ENCODE data around the gene ZNF436. TPM values are rescaled to one million over a fixed set of nuclear protein-coding genes. Genes with fewer than 3 reads are reported as not detected.
A peak's percentile ranks its signal among the peaks of the same experiment; 100 is the strongest.

ZNF436 gene
- total RNA-seq, 1 experiment from 2014 or later: 16.0 TPM

GRCh38 chr1:23370709-23371584, 1.3 kb upstream of the ZNF436 start:
- Histone ChIP-seq H3K4me1 (ENCODE audit: control insufficient read depth, insufficient read depth, low read length) (peaks cover 42% of the 10 kb centered on the region), H3K4me3 (ENCODE audit: low read depth in 2 of 2, low read length in 2 of 2) (peak overlapping the region; percentile 12 to 100), H3K36me3 (ENCODE audit: control insufficient read depth, insufficient read depth, low read length) (peaks cover under 1% of the 10 kb centered on the region; the same call in 1 of the 2 replicates), H3K27me3 (ENCODE audit: control insufficient read depth, insufficient read depth, low read length) (no peaks in the 10 kb centered on the region), H3K27ac (ENCODE audit: low read length) (peak overlapping the region; percentile 99), H3K9me3 (ENCODE audit: control insufficient read depth, insufficient read depth, low read depth, low read length) (peaks cover 9% of the 10 kb centered on the region; the same call in 1 of the 2 replicates)
- ATAC-seq (no peak), DNase-seq (ENCODE audit: low read depth, low spot score) (no peak)
- CTCF ChIA-PET: interaction anchor here (0.6 kb wide), 1 partner anchor 88 kb away, joined by 4 read pairs; no protein-coding TSS in a partner anchor
- TF ChIP-seq CTCF (IDR thresholded peaks at IDR 0.05) (no peak), SIN3A (IDR thresholded peaks at IDR 0.05; ENCODE audit: borderline replicate concordance, insufficient read depth, low read depth, low read length) (no peak), TCF7L2 (IDR thresholded peaks at IDR 0.05; ENCODE audit: low read depth, low read length) (no peak), POLR2AphosphoS5 (IDR thresholded peaks at IDR 0.05; ENCODE audit: low read depth, low read length) (no peak; the same call in 1 of the 2 replicates)
- TF ChIP-seq, protein P1, sequence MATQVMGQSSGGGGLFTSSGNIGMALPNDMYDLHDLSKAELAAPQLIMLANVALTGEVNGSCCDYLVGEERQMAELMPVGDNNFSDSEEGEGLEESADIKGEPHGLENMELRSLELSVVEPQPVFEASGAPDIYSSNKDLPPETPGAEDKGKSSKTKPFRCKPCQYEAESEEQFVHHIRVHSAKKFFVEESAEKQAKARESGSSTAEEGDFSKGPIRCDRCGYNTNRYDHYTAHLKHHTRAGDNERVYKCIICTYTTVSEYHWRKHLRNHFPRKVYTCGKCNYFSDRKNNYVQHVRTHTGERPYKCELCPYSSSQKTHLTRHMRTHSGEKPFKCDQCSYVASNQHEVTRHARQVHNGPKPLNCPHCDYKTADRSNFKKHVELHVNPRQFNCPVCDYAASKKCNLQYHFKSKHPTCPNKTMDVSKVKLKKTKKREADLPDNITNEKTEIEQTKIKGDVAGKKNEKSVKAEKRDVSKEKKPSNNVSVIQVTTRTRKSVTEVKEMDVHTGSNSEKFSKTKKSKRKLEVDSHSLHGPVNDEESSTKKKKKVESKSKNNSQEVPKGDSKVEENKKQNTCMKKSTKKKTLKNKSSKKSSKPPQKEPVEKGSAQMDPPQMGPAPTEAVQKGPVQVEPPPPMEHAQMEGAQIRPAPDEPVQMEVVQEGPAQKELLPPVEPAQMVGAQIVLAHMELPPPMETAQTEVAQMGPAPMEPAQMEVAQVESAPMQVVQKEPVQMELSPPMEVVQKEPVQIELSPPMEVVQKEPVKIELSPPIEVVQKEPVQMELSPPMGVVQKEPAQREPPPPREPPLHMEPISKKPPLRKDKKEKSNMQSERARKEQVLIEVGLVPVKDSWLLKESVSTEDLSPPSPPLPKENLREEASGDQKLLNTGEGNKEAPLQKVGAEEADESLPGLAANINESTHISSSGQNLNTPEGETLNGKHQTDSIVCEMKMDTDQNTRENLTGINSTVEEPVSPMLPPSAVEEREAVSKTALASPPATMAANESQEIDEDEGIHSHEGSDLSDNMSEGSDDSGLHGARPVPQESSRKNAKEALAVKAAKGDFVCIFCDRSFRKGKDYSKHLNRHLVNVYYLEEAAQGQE (IDR thresholded peaks at IDR 0.05; ENCODE audit: insufficient read depth in 1 of 2, low read depth in 2 of 2, low read length in 1 of 2): no peak
- POLR2A ChIA-PET: no interaction called here
- in situ Hi-C loops (cut with HindIII; ENCODE audit: low pct_unique_long_range_greater_than_20kb, low sequenced_read_pairs) (no loop called here), intact Hi-C loops (cut with micrococcal nuclease; ENCODE audit: unreplicated experiment) (no loop called here)
- BruUV-seq (replicated peaks): no TSS peak

DNA sequence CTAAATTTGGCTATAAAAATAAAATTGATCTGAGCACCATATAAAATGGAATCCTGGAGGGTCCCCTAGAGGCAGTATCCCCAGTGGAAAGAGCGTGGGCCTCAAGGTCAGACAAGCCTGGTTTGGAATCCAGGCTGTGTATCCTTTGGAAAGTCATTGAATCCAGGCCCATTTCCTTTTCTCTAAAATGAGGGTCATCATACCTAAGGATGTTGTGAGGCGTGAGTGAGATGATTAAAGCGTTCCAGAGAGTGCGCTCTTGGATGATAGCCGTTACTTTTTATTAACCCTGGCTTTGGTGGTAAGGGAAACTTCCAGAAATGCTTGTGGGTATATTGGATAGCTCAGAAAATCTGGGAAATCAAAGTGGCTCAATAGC, 683 bp upstream of the ZNF436 start:
- POLR2A ChIA-PET: no interaction called here
- BruUV-seq (replicated peaks): no TSS peak
- in situ Hi-C loops (cut with HindIII; ENCODE audit: low pct_unique_long_range_greater_than_20kb, low sequenced_read_pairs): no loop called here
- Histone ChIP-seq H3K27me3 (ENCODE audit: control insufficient read depth, insufficient read depth, low read length) (no peaks in the 10 kb centered on the region), H3K36me3 (ENCODE audit: control insufficient read depth, insufficient read depth, low read length) (peaks cover 3% of the 10 kb centered on the region; the same call in 1 of the 2 replicates), H3K27ac (ENCODE audit: low read length) (peak overlapping the region; percentile 99), H3K4me3 (ENCODE audit: low read depth in 2 of 2, low read length in 2 of 2) (peak overlapping the region; percentile 92 to 100), H3K9me3 (ENCODE audit: control insufficient read depth, insufficient read depth, low read depth, low read length) (peaks cover 13% of the 10 kb centered on the region; the same call in 1 of the 2 replicates), H3K4me1 (ENCODE audit: control insufficient read depth, insufficient read depth, low read length) (peaks cover 42% of the 10 kb centered on the region)
- DNase-seq (ENCODE audit: low read depth, low spot score): no peak
- CTCF ChIA-PET: interaction anchor here (0.6 kb wide), 1 partner anchor 88 kb away, joined by 4 read pairs; no protein-coding TSS in a partner anchor
- TF ChIP-seq SIN3A (IDR thresholded peaks at IDR 0.05; ENCODE audit: borderline replicate concordance, insufficient read depth, low read depth, low read length) (no peak), CTCF (IDR thresholded peaks at IDR 0.05) (no peak), TCF7L2 (IDR thresholded peaks at IDR 0.05; ENCODE audit: low read depth, low read length) (no peak), POLR2AphosphoS5 (IDR thresholded peaks at IDR 0.05; ENCODE audit: low read depth, low read length) (no peak)
- TF ChIP-seq, protein P1 (IDR thresholded peaks at IDR 0.05; ENCODE audit: insufficient read depth in 1 of 2, low read depth in 2 of 2, low read length in 1 of 2): no peak
- intact Hi-C loops (cut with micrococcal nuclease; ENCODE audit: unreplicated experiment): no loop called here
- ATAC-seq: no peak
